ENCODE results near the gene FOXK2.

DNA sequence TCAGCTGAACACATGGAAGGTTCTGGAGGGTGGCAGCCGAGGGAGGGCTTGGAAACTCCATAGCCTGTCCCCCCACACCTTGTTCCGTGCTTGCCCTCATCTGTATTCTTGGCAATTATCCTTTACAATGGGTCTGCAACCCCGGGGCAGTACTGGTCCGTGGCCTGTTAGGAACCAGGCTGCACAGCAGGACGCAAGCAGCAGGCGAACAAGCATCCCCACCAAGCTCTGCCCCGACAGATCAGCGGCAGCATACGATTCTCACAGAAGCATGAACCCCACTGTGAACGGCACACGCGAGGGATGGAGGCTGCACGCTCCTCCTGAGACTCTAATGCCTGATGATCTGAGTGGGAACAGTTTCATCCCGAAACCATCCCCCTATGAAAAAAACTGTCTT lies 122.5 kb downstream of the FOXK2 start:
- TF ChIP-seq EZH2 (IDR thresholded peaks at IDR 0.05) (no peak), POLR2AphosphoS5 (IDR thresholded peaks at IDR 0.05; ENCODE audit: borderline replicate concordance, low read depth, low read length) (no peak), FOXP2 (optimal IDR thresholded peaks at IDR 0.05; ENCODE audit: control extremely low read depth, extremely low read length, insufficient read depth) (no peak)
